Fibroblast of skin of abdomen (primary cell): ENCODE measurements around the gene KCTD19.

ENCODE experiments used
- DNase-seq: peaks from one replicate; pipeline ENCODE4 v3.0.0-alpha.2; 2013

Gene KCTD19

GRCh38 chr16:67242138-67242730 is 84.3 kb downstream of the KCTD19 start:
- DNase-seq, result no peak

- peak; percentile 84 for DNase-seq
Measured at GRCh38 chr16:67241008-67241900, 85.3 kb downstream of the KCTD19 start.

GRCh38 chr16:67240506-67240905 is 86.0 kb downstream of the KCTD19 start:
- peak; percentile 37 for DNase-seq
